K562 (cell line): ENCODE results near the gene GLRX2.

Experiments used
- ELF4 ChIP-seq: fragments of 450-650 bp; formaldehyde crosslinking; IDR thresholded peaks from 2 replicates; pipeline ENCODE4 v1.4.0; 2022; ENCODE audit warnings: missing genetic modification characterization
- FIP1L1 ChIP-seq: fragments of 200-400 bp; formaldehyde crosslinking; IDR thresholded peaks from 2 replicates; pipeline ENCODE4 v1.6.1; 2018; ENCODE audit warnings: mild to moderate bottlenecking, low read depth, low read length; ENCODE audit not compliant: poor library complexity, severe bottlenecking
- PHTF2 ChIP-seq: fragments of 250-450 bp; sonication (Bioruptor Pico); IDR thresholded peaks from 2 replicates; pipeline ENCODE4 v1.5.0; 2021; ENCODE audit warnings: mild to moderate bottlenecking
- POLR2A ChIP-seq: fragments of 450-650 bp; conservative IDR thresholded peaks from 2 replicates; pipeline ENCODE4 v1.6.1; 2016
- RAD21 ChIP-seq, 2 experiments: fragments of 250-450 bp in 1 of 2; fragments of 450-650 bp in 1 of 2; sonication (Bioruptor Pico) in 1 of 2; formaldehyde crosslinking in 1 of 2; IDR thresholded peaks in 1 of 2; conservative IDR thresholded peaks in 1 of 2; 2 replicates each; pipeline versions ENCODE4 v1.4.0 to v1.8.0; 2020 to 2022; ENCODE audit warnings: mild to moderate bottlenecking in 2 of 2, moderate library complexity in 1 of 2
- SRF ChIP-seq, 2 experiments: fragments of 250-450, 450-650 bp in 1 of 2; sonication (Bioruptor Pico) in 1 of 2; sonication (generic) in 1 of 2; formaldehyde crosslinking; IDR thresholded peaks; 2 replicates each; pipeline versions ENCODE4 v1.5.0 to v1.5.1; 2020 to 2022; ENCODE audit warnings: mild to moderate bottlenecking in 1 of 2, missing genetic modification reagents in 1 of 2
- USF1 ChIP-seq: sonication (generic); formaldehyde crosslinking; IDR thresholded peaks from 2 replicates; pipeline ENCODE4 v1.9.0; 2022; ENCODE audit warnings: mild to moderate bottlenecking, missing genetic modification reagents
- ZBTB17 ChIP-seq: fragments of 450-650 bp; formaldehyde crosslinking; IDR thresholded peaks from 2 replicates; pipeline ENCODE4 v1.4.0; 2020; ENCODE audit warnings: mild to moderate bottlenecking

- no peak for TF ChIP-seq FIP1L1
- no peak for TF ChIP-seq ELF4
- no peak for TF ChIP-seq RAD21 (CRISPR knock-in tag; conservative IDR thresholded peaks at IDR 0.05 in 1 of 2, IDR thresholded peaks at IDR 0.05 in 1 of 2)
- TF ChIP-seq SRF (CRISPR knock-in tag; IDR thresholded peaks at IDR 0.05), result no peak
- TF ChIP-seq USF1 (CRISPR knock-in tag), result no peak
- TF ChIP-seq ZBTB17, result no peak
- TF ChIP-seq POLR2A, result no peak
- no peak for TF ChIP-seq PHTF2 (CRISPR knock-in tag)
These were observed 14.3 kb downstream of the GLRX2 start for GRCh38 chr1:193090865-193091264.
